K562 (cell line): ENCODE data around the gene ATP1A3. TPM values are rescaled to one million over a fixed set of nuclear protein-coding genes. Genes with fewer than 3 reads are reported as not detected.

ENCODE experiments used
- ARID2 ChIP-seq: fragments of 450-650 bp; IDR thresholded peaks from 2 replicates; pipeline ENCODE4 v1.6.1; 2017; ENCODE audit warnings: antibody characterized with exemption, mild to moderate bottlenecking
- ARNT ChIP-seq, 2 experiments: fragments of 450-650 bp; IDR thresholded peaks; 2 replicates each; pipeline ENCODE4 v1.6.1; 2016; ENCODE audit warnings: mild to moderate bottlenecking in 1 of 2
- ATF7 ChIP-seq: fragments of 450-650 bp; IDR thresholded peaks from 2 replicates; pipeline ENCODE4 v1.7.1; 2014; ENCODE audit warnings: mild to moderate bottlenecking, moderate library complexity
- CHD7 ChIP-seq: fragments of 200-600 bp; sonication (generic); IDR thresholded peaks from one replicate; pipeline ENCODE4 v1.6.1; 2012; ENCODE audit warnings: mild to moderate bottlenecking, low read depth, low read length, inconsistent platforms
- E4F1 ChIP-seq: fragments of 250-450 bp; sonication (Bioruptor Pico); IDR thresholded peaks from 2 replicates; pipeline ENCODE4 v1.5.0; 2021; ENCODE audit warnings: mild to moderate bottlenecking, borderline replicate concordance
- MAX ChIP-seq: sonication (generic); formaldehyde crosslinking; IDR thresholded peaks from 2 replicates; pipeline ENCODE4 v1.9.0; 2022; ENCODE audit warnings: mild to moderate bottlenecking, missing genetic modification reagents
- MCM2 ChIP-seq: fragments of 450-650 bp; IDR thresholded peaks from 2 replicates; pipeline ENCODE4 v1.6.1; 2017; ENCODE audit warnings: low read depth, mild to moderate bottlenecking
- MEF2A ChIP-seq: IDR thresholded peaks from 2 replicates; pipeline ENCODE4 v1.6.1; 2011; ENCODE audit warnings: low read depth, mild to moderate bottlenecking, low read length, moderate library complexity; ENCODE audit not compliant: control insufficient read depth
- POLR2AphosphoS5 ChIP-seq: IDR thresholded peaks from 2 replicates; pipeline ENCODE4 v1.6.1; 2011; ENCODE audit warnings: mild to moderate bottlenecking, low read depth, low read length, moderate library complexity; ENCODE audit not compliant: control insufficient read depth, insufficient read depth
- SPI1 ChIP-seq: IDR thresholded peaks from 2 replicates; pipeline ENCODE4 v1.6.1; 2011; ENCODE audit warnings: low read depth, low read length, control low read depth, borderline replicate concordance
- VEZF1 ChIP-seq: fragments of 200-800 bp; sonication (Bioruptor generic); IDR thresholded peaks from 2 replicates; pipeline ENCODE4 v1.6.1; 2017; ENCODE audit warnings: missing genetic modification characterization, missing compliant biosample characterization
- ZNF23 ChIP-seq: fragments of 250-450 bp; sonication (Bioruptor Pico); IDR thresholded peaks from 2 replicates; pipeline ENCODE4 v1.4.0; 2020; ENCODE audit warnings: mild to moderate bottlenecking
- polyA plus RNA-seq, 8 experiments: library from polyadenylated mRNA; depleted of rRNA in 4 of 8; stranded (reverse) in 5 of 8; unstranded in 3 of 8; fragments of >200 nt; fragmentation: Nextera tagmentation in 2 of 8; fragmentation: Illumina TruSeq in 1 of 8; extraction: Ambion mirVana in 2 of 8; extraction: Trizol in 1 of 8; gene quantifications; 2 replicates each; pipeline versions ENCODE4 v1.2.1 to v1.2.3, GENCODE V29; 2011 to 2014; ENCODE audit warnings: inconsistent platforms in 1 of 8, missing spikeins in 1 of 8
- total RNA-seq, 7 experiments: library from RNA; depleted of rRNA in 6 of 7; stranded (reverse); fragments of >200 nt in 6 of 7; fragmentation: Illumina TruSeq in 2 of 7; extraction: Trizol in 2 of 7; gene quantifications; 2 replicates each; pipeline versions ENCODE4 v1.2.1 to v1.2.3, GENCODE V29; 2011 to 2021; ENCODE audit warnings: low replicate concordance in 1 of 7

Gene ATP1A3
- total and polyA plus RNA-seq, 9 of the 15 experiments (the other 6 are each of a cell fraction or from before 2014, with no cell fraction given), result 0.03 to 1.0 (median 0.17) TPM; not detected in 3

- no peak for TF ChIP-seq MEF2A
- peak; percentile 62; the same call in 1 of the 2 replicates for TF ChIP-seq SPI1
- no peak for TF ChIP-seq E4F1 (CRISPR knock-in tag)
- TF ChIP-seq VEZF1 (CRISPR knock-in tag), result peak; percentile 39
- TF ChIP-seq MCM2, result no peak
- TF ChIP-seq POLR2AphosphoS5, result no peak
- TF ChIP-seq ARID2, result peak; percentile 78; the same call in 1 of the 2 replicates
- peak in 1 of 2 experiments; percentile 48; a peak in 1 of 4 replicates for TF ChIP-seq ARNT (IDR thresholded peaks at IDR 0.05)
- TF ChIP-seq CHD7, result no peak
- 0 out of 2 replicates have a peak, but pooled peaks have one; percentile 18 for TF ChIP-seq ATF7
- no peak for TF ChIP-seq ZNF23 (CRISPR knock-in tag)
- TF ChIP-seq MAX (CRISPR knock-in tag), result 0 out of 2 replicates have a peak, but pooled peaks have one; percentile 37
Observed at GRCh38 chr19:41957838-41958366, 36.1 kb downstream of the ATP1A3 start (continued).
